PC-3 (cell line): ENCODE data around the gene PARM1.

Source experiments
- EZH2 ChIP-seq: fragments of 300-600 bp; sonication (generic); IDR thresholded peaks from one replicate; pipeline ENCODE4 v1.6.1; 2017; ENCODE audit warnings: antibody characterized with exemption, mild to moderate bottlenecking, low read length; ENCODE audit not compliant: unreplicated experiment
- EZH2phosphoT487 ChIP-seq: fragments of 300-600 bp; sonication (generic); IDR thresholded peaks from 2 replicates; pipeline ENCODE4 v1.6.1; 2018; ENCODE audit warnings: mild to moderate bottlenecking, antibody characterized with exemption, low read length, borderline replicate concordance
- TF ChIP-seq, protein P1 (sequence below): fragments of 300-600 bp; sonication (generic); conservative IDR thresholded peaks from 2 replicates; pipeline ENCODE4 v1.5.1; 2017; ENCODE audit warnings: antibody characterized with exemption, low read depth, mild to moderate bottlenecking, low read length

DNA sequence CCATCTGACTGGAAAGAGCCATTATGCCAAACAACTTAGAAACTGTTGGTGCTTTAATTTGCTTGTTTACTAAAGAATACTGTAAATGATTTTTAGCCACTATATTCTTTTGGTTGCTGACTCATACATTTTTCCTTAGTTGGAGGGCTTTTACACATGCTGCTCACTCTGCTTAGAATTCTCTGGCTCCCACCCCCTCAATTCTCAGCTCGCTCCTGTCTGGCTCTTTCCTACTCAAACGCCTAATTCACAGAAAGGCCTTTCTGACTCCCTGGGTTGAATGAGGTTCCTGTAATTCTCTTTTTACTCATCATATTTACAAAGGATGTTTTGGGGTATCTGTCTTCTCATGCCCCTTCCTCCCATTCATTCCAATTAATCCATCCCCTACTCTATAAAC, 26.1 kb upstream of the PARM1 start:
- TF ChIP-seq, protein P1, sequence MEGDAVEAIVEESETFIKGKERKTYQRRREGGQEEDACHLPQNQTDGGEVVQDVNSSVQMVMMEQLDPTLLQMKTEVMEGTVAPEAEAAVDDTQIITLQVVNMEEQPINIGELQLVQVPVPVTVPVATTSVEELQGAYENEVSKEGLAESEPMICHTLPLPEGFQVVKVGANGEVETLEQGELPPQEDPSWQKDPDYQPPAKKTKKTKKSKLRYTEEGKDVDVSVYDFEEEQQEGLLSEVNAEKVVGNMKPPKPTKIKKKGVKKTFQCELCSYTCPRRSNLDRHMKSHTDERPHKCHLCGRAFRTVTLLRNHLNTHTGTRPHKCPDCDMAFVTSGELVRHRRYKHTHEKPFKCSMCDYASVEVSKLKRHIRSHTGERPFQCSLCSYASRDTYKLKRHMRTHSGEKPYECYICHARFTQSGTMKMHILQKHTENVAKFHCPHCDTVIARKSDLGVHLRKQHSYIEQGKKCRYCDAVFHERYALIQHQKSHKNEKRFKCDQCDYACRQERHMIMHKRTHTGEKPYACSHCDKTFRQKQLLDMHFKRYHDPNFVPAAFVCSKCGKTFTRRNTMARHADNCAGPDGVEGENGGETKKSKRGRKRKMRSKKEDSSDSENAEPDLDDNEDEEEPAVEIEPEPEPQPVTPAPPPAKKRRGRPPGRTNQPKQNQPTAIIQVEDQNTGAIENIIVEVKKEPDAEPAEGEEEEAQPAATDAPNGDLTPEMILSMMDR, result no peak
- TF ChIP-seq EZH2phosphoT487, result no peak
- no peak for TF ChIP-seq EZH2
